IPS-20b (cell line): ENCODE results near the gene TULP4.
"Not testable (repeated sequence)": the region's sequence is repeated elsewhere in the genome, so short reads cannot be mapped to it uniquely, and the experiment has no call there.

ENCODE experiments used
- H3K27ac ChIP-seq: one replicate; pipeline ENCODE4 v1.5.1; 2013; ENCODE audit warnings: low read length
- H3K27me3 ChIP-seq: 2 replicates; pipeline ENCODE4 v1.6.1; 2013; ENCODE audit warnings: mild to moderate bottlenecking, low read length, inconsistent platforms; ENCODE audit not compliant: insufficient read depth
- H3K36me3 ChIP-seq: 2 replicates; pipeline ENCODE4 v1.6.1; 2013; ENCODE audit warnings: low read depth, mild to moderate bottlenecking, inconsistent platforms, low read length, moderate library complexity; ENCODE audit not compliant: insufficient read depth
- H3K4me1 ChIP-seq: 2 replicates; pipeline ENCODE4 v1.6.1; 2013; ENCODE audit warnings: mild to moderate bottlenecking, control low read depth, inconsistent platforms, low read length, moderate library complexity; ENCODE audit not compliant: insufficient read depth
- H3K4me3 ChIP-seq: 2 replicates; pipeline ENCODE4 v1.5.1; 2013; ENCODE audit warnings: mild to moderate bottlenecking, low read length, inconsistent platforms
- H3K9ac ChIP-seq: 2 replicates; pipeline ENCODE4 v1.6.1; 2013; ENCODE audit warnings: low read depth, mild to moderate bottlenecking, inconsistent platforms, low read length, moderate library complexity
- H3K9me3 ChIP-seq: 2 replicates; pipeline ENCODE4 v1.6.1; 2013; ENCODE audit warnings: mild to moderate bottlenecking, low read depth, low read length, inconsistent platforms; ENCODE audit not compliant: insufficient read depth

TULP4 gene

DNA sequence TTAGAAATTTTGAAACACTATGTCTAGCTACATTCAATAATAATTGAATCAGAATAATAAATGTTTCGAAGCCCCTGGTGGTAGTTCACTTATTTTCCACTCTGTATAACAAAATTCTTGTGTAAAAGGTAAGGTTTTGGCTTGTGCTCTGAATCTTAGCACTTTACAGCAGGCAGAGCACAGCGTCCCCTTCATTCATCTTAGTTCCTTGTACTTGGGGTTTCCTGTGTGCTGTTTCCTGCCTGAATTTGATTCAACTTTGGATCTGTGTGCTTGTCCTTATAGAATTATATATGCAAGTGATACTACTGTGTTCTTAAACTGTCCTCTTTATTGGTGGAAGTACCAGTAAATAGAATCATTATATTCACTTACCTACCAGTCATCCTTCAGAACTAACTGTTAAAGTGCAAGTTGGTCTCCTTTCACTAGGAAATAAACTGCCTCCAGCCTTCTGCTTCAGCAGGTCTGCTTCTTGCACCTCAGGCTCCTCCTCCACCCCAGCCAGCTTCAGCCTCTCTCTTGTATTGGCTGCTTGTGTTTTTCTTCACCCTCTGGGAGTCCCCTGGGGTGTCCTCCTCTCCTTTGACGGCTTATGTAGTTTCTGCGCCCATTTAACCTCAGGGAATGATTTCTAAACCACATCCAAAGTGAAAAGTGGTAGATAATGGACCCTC, 28.8 kb upstream of the TULP4 start:
- Histone ChIP-seq H3K27ac (peak overlapping the region; percentile 50), H3K27me3 (no peaks in the 10 kb centered on the region), H3K9ac (peak overlapping the region; percentile 68; the same call in 1 of the 2 replicates), H3K9me3 (no peaks in the 10 kb centered on the region), H3K4me1 (peaks cover 30% of the 10 kb centered on the region), H3K36me3 (no peaks in the 10 kb centered on the region), H3K4me3 (peak overlapping the region; percentile 49; the same call in 1 of the 2 replicates)

DNA sequence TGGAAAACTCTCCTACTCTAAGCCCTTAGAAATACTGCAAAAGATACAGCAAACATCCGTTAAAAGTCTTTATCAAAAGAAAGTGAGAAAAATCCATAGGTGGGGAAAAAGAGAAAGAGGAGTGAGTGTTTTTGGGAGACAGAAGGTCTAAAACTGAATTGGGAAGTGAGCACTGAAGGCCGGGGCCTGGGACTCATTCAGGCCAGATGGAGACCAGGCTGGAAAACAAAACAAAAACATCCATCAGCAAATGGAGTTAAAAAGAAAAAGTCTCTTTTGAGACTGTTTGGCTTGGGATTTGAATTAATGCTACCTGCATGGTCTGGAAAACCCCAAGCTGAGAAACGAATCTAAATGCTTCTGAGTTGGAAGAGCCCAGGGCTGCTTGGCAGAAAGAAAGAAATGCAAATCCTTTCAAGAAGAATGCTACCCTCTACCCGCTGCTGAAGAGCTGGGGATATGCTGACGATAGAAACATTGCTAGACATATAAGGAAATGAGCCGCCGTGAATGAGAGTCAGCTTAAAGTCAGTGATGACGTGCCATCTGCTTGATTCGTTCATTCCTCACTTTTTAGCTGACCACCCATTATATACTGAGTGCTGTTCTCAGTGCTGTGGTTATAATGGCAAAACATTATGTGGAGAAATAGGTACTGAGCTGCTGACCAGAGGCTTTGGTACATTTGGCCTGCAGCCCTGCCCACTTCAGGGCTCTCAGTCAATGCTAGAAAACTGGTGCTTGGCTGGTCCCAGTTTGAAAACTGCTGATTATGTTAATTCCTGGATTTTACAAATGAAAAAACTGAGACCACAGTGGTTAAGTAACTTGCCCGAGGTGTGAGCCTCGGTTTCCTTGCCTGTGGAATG, 28.0 kb upstream of the TULP4 start:
- peak overlapping the region; percentile 50 for H3K27ac ChIP-seq
- peak overlapping the region; percentile 68; the same call in 1 of the 2 replicates for H3K9ac ChIP-seq
- H3K9me3 ChIP-seq = no peaks in the 10 kb centered on the region
- peaks cover 30% of the 10 kb centered on the region for H3K4me1 ChIP-seq
- peak overlapping the region; percentile 49 for H3K4me3 ChIP-seq
- H3K27me3 ChIP-seq = no peaks in the 10 kb centered on the region
- H3K36me3 ChIP-seq = no peaks in the 10 kb centered on the region

DNA sequence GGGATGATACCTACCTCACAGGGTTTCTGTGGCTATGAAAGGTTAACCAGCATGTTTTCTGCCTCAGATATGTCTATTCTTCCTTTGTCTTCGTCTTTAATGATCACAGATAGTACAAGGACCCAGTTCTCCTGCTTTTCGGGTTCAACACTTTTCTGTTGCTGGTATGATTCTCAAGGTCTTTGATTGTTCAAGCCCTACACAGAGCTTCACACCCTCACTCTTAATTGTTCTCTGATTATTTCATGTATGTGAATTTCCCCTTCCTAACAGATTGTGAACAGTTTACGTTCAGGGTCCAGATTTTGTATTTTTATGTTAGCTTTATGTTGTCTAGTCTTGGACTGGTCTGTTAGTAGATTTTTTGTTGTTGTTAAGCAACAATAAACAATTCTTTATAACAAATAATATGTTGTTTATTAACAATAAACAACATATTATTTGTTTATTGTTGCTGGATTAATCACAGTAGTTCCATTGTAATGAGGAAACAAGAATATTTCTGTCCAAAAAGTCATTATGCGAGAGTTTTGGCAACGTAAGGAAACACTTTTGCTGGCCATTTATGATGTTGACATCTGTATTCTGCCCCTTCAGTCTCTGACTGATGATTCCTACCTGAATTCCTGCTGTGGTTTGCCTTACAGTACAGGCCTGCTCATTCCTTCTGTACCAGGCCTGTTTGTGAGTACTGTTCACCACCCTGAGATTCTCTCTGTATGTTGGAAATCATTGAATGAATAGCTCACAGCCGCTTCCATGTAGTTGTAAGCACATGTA, 27.2 kb upstream of the TULP4 start:
- Histone ChIP-seq H3K4me1 (peaks cover 30% of the 10 kb centered on the region), H3K27ac (peak overlapping the region; percentile 48), H3K9me3 (no peaks in the 10 kb centered on the region), H3K9ac (peak overlapping the region; percentile 68; the same call in 1 of the 2 replicates), H3K36me3 (no peaks in the 10 kb centered on the region), H3K27me3 (no peaks in the 10 kb centered on the region), H3K4me3 (peak overlapping the region; percentile 49)

DNA sequence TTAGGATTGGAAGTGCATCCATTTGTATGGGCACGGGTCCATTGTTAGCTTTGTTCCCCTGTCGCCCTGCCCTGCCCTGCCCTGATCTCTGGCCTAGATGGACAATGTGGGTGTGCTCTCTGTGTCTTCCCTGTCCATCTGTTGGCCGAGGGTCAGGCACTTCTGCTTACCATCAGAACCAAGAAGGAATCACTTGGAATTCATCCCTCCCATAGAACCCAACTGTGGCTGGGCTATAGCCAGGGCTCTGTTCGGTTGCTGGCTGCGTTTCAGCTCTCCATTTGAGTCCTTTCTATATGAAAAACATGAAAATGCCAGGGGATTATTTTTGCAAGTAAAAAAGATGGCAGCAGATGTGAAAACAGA, 26.6 kb upstream of the TULP4 start:
- H3K36me3 ChIP-seq = no peaks in the 10 kb centered on the region
- no peak overlapping the region for H3K4me3 ChIP-seq
- no peaks in the 10 kb centered on the region for H3K9me3 ChIP-seq
- H3K27ac ChIP-seq = peak overlapping the region; percentile 48
- H3K27me3 ChIP-seq = no peaks in the 10 kb centered on the region
- H3K9ac ChIP-seq = no peak overlapping the region
- peaks cover 30% of the 10 kb centered on the region for H3K4me1 ChIP-seq

DNA sequence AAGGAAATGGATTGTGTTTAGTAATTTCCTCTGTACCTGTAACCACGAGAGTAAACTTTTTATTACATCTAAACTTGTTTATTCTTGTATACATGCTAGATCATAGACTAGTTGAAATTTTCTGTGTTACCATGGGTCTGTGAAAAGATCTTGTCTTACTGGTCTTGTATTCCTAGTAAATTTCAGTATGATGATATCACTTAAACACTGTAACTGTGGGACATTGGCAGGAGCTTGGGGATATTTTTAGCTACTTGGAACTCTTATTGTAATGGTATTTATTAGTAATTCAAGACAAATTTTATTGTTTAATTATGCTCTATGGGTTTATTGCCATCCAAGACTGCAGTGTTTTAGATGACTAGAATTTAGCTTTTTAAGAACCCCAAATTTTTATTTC, 25.9 kb upstream of the TULP4 start:
- no peak overlapping the region for H3K9ac ChIP-seq
- no peaks in the 10 kb centered on the region for H3K9me3 ChIP-seq
- no peaks in the 10 kb centered on the region for H3K36me3 ChIP-seq
- H3K27ac ChIP-seq = no peak overlapping the region
- no peak overlapping the region for H3K4me3 ChIP-seq
- peaks cover 30% of the 10 kb centered on the region for H3K4me1 ChIP-seq
- no peaks in the 10 kb centered on the region for H3K27me3 ChIP-seq

DNA sequence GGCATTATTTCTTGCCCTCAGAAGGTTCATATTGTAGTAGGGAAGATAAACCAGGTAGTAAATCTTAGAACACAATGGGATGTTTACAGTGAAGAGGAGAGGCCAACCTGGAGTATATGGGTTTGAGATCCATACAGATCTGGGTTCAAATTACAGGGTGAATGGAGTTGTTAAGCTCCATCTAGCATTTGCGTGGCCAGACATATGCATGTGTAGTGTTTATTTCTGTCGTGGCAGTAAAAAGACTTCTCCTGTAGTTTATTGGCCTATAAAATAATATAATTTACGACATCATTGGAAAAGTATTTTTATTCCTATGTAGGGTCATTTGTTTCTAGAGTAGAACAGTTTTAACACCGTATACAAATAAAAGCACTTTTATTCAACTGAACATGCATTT, 25.2 kb upstream of the TULP4 start:
- H3K36me3 ChIP-seq = no peaks in the 10 kb centered on the region
- no peak overlapping the region for H3K4me3 ChIP-seq
- peaks cover 27% of the 10 kb centered on the region for H3K4me1 ChIP-seq
- H3K9ac ChIP-seq = no peak overlapping the region
- no peaks in the 10 kb centered on the region for H3K9me3 ChIP-seq
- no peaks in the 10 kb centered on the region for H3K27me3 ChIP-seq
- H3K27ac ChIP-seq = no peak overlapping the region

DNA sequence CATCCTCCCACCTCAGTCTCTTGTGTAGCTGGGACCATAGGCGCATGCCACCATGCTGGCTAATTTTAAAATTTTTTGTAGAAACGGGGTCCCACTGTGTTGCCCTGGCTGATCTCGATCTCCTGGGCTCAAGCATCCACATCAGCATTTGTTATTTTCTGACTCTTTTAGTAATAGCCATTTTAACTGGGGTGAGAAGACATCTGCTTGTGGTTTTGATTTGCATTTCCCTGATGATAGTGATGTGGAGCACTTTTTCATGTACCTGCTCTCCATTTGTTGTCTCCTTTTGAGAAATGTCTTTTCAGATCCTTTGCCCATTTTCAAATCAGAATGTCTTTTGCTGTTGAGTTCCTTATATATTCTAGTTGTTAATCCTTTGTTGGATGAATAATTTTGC, 22.2 kb upstream of the TULP4 start:
- Histone ChIP-seq H3K27ac (no peak overlapping the region), H3K9ac (no peak overlapping the region), H3K9me3 (no peaks in the 10 kb centered on the region), H3K4me1 (peaks cover 8% of the 10 kb centered on the region; the same call in 1 of the 2 replicates), H3K36me3 (no peaks in the 10 kb centered on the region; the same call in 1 of the 2 replicates), H3K27me3 (no peaks in the 10 kb centered on the region), H3K4me3 (no peak overlapping the region)

DNA sequence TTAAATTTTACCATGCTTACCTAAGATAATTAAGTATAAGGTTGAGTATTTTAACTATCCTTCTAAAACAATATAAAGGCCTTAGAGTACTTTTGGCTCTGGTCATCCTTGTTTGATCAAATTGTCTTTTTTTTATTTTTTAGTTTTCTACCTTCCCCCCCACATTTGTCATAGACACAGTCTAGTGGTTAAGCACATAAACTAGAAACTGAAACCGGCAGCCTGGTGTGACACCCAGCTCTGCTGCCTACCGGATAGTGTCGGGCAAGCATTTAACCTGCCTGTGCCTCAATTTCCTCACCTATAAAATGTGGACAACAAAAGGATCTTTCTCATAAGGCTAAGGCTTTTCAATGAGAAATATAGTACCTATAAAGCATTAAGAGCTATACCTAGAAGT, 21.6 kb upstream of the TULP4 start:
- no peak overlapping the region for H3K9ac ChIP-seq
- H3K27ac ChIP-seq = no peak overlapping the region
- H3K9me3 ChIP-seq = no peaks in the 10 kb centered on the region; the same call in 1 of the 2 replicates
- H3K4me3 ChIP-seq = no peak overlapping the region
- no peaks in the 10 kb centered on the region for H3K27me3 ChIP-seq
- H3K4me1 ChIP-seq = peaks cover 4% of the 10 kb centered on the region; the same call in 1 of the 2 replicates
- no peaks in the 10 kb centered on the region; the same call in none of the 2 replicates for H3K36me3 ChIP-seq

DNA sequence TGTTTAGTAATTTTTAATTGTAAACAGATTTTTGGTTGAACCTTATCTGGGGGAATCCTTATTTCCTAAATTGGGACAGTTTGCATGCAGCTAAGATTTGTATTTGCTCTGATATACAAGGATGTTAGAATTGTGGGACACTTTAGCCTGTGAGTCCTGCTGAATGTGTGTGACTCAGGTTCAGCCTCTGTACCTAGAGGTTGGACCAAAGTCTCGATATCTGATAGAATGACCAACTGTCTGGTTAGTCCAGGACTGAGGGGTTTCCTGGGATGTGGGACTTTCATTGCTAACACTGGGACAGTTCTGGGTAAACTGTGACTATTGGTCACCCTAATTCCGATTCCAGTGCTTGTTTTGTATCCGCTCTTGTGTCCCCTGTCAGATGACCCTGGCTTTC, 20.2 kb upstream of the TULP4 start:
- Histone ChIP-seq H3K27me3 (no peaks in the 10 kb centered on the region), H3K9ac (no peak overlapping the region), H3K4me1 (no peaks in the 10 kb centered on the region), H3K4me3 (no peak overlapping the region), H3K27ac (no peak overlapping the region), H3K9me3 (peaks cover 8% of the 10 kb centered on the region), H3K36me3 (peaks cover 5% of the 10 kb centered on the region)

DNA sequence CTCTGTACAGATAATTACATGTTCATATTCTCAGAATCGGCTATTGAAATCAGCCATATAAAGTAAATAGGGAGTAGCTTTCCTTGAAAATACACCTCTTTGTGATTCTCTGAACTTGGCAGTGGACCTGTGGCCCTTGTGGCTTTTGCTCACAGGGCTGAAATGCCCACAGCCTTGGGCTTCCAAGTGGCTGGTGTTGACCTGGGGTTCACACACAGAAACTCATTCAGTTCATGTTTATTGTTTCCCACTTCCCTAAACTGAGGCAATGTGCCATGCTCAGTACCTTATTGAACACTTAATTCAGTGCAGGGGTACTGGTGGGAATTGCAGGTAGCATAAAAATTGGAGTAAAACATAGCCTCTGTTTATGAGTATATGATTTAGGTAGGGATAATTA, 19.1 kb upstream of the TULP4 start:
- no peak overlapping the region for H3K4me3 ChIP-seq
- H3K9me3 ChIP-seq = peaks cover 15% of the 10 kb centered on the region
- no peak overlapping the region for H3K27ac ChIP-seq
- H3K36me3 ChIP-seq = peaks cover 8% of the 10 kb centered on the region
- H3K27me3 ChIP-seq = no peaks in the 10 kb centered on the region
- no peak overlapping the region for H3K9ac ChIP-seq
- H3K4me1 ChIP-seq = no peaks in the 10 kb centered on the region

DNA sequence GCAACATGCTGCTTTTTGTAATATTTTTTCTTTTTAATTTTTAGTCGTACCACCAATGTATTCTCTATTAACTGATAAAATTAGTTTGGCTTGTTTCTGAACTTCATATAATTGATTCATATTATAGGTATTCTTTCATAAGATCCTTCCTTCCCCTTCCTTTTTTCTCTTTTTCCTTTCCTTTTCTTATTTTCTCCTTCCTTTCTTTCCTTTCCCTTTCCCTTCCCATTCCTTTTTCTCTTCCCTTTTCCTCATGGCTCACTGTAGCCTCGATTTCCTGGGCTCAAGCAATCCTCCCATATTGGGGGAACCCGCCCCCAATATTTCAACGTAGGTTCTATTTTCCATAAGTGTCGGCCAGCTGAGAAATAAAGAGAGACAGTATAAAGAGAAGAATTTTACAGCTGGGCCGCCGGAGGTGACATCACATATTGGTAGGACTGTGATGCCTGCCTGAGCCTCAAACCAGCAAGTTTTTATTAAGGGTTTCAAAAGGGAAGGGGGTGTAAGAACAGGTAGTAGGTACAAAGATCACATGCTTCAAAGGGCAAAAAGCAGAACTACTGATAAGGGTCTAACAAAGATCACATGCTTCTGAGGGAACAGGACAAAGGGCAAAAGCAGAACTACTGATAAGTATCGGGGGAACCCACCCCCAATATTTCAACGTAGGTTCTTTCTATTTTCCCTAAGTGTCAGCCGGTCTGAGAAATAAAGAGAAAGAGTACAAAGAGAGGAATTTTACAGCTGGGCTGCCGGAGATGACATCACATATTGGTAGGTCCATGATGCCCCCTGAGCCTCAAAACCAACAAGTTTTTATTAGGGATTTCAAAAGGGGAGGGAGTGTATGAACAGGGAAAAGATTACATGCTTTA, 16.1 kb upstream of the TULP4 start:
- peaks cover 15% of the 10 kb centered on the region for H3K9me3 ChIP-seq
- not testable (repeated sequence) for H3K36me3 ChIP-seq, H3K27me3 ChIP-seq, H3K27ac ChIP-seq, H3K4me3 ChIP-seq, H3K9ac ChIP-seq, H3K4me1 ChIP-seq
